GM23248 (cell line): ENCODE measurements around the gene ZNF205. TPM values are rescaled to one million over a fixed set of nuclear protein-coding genes. Genes with fewer than 3 reads are reported as not detected.

ENCODE experiments used
- DNase-seq: peaks from one replicate; pipeline ENCODE4 v3.0.0-alpha.2; 2015
- H2AFZ ChIP-seq: fragments of 200-600 bp; sonication (generic); 2 replicates; pipeline ENCODE4 v1.6.1; 2016; ENCODE audit warnings: antibody characterized with exemption
- H3F3A ChIP-seq: fragments of 200-600 bp; sonication (generic); 2 replicates; pipeline ENCODE4 v1.6.1; 2016; ENCODE audit warnings: mild to moderate bottlenecking, antibody characterized with exemption, mixed run types; ENCODE audit not compliant: insufficient read depth
- H3K27ac ChIP-seq: fragments of 200-600 bp; sonication (generic); 2 replicates; pipeline ENCODE4 v1.5.1; 2016; ENCODE audit warnings: mild to moderate bottlenecking
- H3K27me3 ChIP-seq: fragments of 200-600 bp; sonication (generic); replicated peaks from 2 replicates; pipeline ENCODE4 v1.6.1; 2016; ENCODE audit warnings: mild to moderate bottlenecking; ENCODE audit not compliant: insufficient read depth
- H3K36me3 ChIP-seq: fragments of 200-600 bp; sonication (generic); 2 replicates; pipeline ENCODE4 v1.6.1; 2016; ENCODE audit warnings: low read depth, mild to moderate bottlenecking
- H3K4me1 ChIP-seq: fragments of 200-600 bp; sonication (generic); 2 replicates; pipeline ENCODE4 v1.6.1; 2016; ENCODE audit warnings: mild to moderate bottlenecking; ENCODE audit not compliant: insufficient read depth
- H3K4me2 ChIP-seq: fragments of 200-600 bp; sonication (generic); one replicate; pipeline ENCODE4 v1.6.1; 2016; ENCODE audit warnings: mild to moderate bottlenecking; ENCODE audit not compliant: unreplicated experiment
- H3K4me3 ChIP-seq: fragments of 200-600 bp; sonication (generic); 2 replicates; pipeline ENCODE4 v1.5.1; 2016; ENCODE audit warnings: mild to moderate bottlenecking
- H3K79me2 ChIP-seq: fragments of 200-600 bp; sonication (generic); 2 replicates; pipeline ENCODE4 v1.6.1; 2016; ENCODE audit warnings: mild to moderate bottlenecking; ENCODE audit not compliant: insufficient read depth
- H3K9ac ChIP-seq: fragments of 200-600 bp; sonication (generic); 2 replicates; pipeline ENCODE4 v1.6.1; 2016; ENCODE audit warnings: mild to moderate bottlenecking
- H3K9me2 ChIP-seq: fragments of 200-600 bp; sonication (generic); 2 replicates; pipeline ENCODE4 v1.6.1; 2016; ENCODE audit warnings: mixed run types, mild to moderate bottlenecking, moderate library complexity; ENCODE audit not compliant: insufficient read depth
- H3K9me3 ChIP-seq: fragments of 200-600 bp; sonication (generic); one replicate; pipeline ENCODE4 v1.6.1; 2017; ENCODE audit warnings: low read depth
- H4K20me1 ChIP-seq: fragments of 200-600 bp; sonication (generic); 2 replicates; pipeline ENCODE4 v1.6.0; 2016; ENCODE audit not compliant: insufficient read depth
- EZH2 ChIP-seq: fragments of 200-600 bp; sonication (generic); IDR thresholded peaks from 2 replicates; pipeline ENCODE4 v1.6.1; 2018; ENCODE audit warnings: antibody characterized with exemption, mild to moderate bottlenecking; ENCODE audit not compliant: insufficient read depth, poor library complexity, severe bottlenecking
- EZH2phosphoT487 ChIP-seq: fragments of 200-600 bp; sonication (generic); IDR thresholded peaks from 2 replicates; pipeline ENCODE4 v1.6.1; 2018; ENCODE audit warnings: antibody characterized with exemption, moderate library complexity, mild to moderate bottlenecking, low read depth; ENCODE audit not compliant: insufficient read depth
- WGBS, 2 experiments: methylation state at CpG; one replicate each; pipeline ENCODE4 v1.1.6; 2015 to 2017; ENCODE audit warnings: low lambda C conversion rate in 2 of 2, low coverage in 1 of 2; ENCODE audit errors: missing lambda C conversion rate in 2 of 2; 5-methylcytosine and 5-hydroxymethylcytosine counted together
- in situ Hi-C: fragments of 300-500 bp; cut with MboI; formaldehyde crosslinking; loops from 2 replicates; pipeline ENCODE4 v1.15.0; 2020
- polyA plus RNA-seq: library from polyadenylated mRNA; unstranded; fragments of >200 nt; fragmentation: Nextera tagmentation; extraction: Ambion mirVana; gene quantifications from 2 replicates; pipeline ENCODE4 v1.2.1, GENCODE V29; 2016
- total RNA-seq: library from RNA; depleted of rRNA; stranded (reverse); fragments of >200 nt; shearing (Covaris generic); gene quantifications from 2 replicates; pipeline ENCODE4 v1.2.3, GENCODE V29; 2014

The ZNF205 gene
- total and polyA plus RNA-seq, 2 experiments from 2014 or later = 4.4 to 14.6 TPM

DNA sequence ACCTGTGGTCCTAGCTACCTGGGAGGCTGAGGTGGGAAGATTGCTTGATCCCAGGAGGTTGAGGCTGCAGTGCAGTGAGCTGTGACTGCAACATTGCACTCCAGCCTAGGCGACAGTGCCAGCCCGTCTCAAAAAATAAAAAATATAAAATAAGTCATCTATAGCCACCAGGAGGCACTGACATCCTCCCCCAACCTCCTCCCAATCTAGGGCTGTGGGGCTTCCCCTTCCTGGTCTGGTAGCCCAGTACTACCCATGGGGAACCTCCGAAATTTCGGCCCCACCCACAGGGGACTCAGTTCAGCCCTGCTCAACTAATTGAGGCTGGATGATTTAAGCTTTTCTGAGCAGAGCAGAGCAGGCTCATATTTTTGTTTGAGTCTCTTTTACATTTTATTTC, 16.5 kb upstream of the ZNF205 start:
- WGBS, 2 experiments = 7 to 8% methylated on average over 4 of the region's 4 CpGs
- in situ Hi-C loops = no loop called here
- H3K27ac ChIP-seq = no peak overlapping the region
- H3F3A ChIP-seq = no peaks in the 10 kb centered on the region
- H3K36me3 ChIP-seq = no peaks in the 10 kb centered on the region
- H3K4me3 ChIP-seq = no peak overlapping the region
- no peak overlapping the region for H3K9ac ChIP-seq
- DNase-seq = peak; percentile 39
- H2AFZ ChIP-seq = no peak overlapping the region
- no peaks in the 10 kb centered on the region for H3K9me2 ChIP-seq
- no peaks in the 10 kb centered on the region for H3K79me2 ChIP-seq
- H3K9me3 ChIP-seq = no peaks in the 10 kb centered on the region
- no peak for TF ChIP-seq EZH2
- no peak for TF ChIP-seq EZH2phosphoT487
- no peaks in the 10 kb centered on the region for H4K20me1 ChIP-seq
- no peak overlapping the region for H3K4me2 ChIP-seq
- H3K4me1 ChIP-seq = no peaks in the 10 kb centered on the region
- H3K27me3 ChIP-seq = peaks cover 18% of the 10 kb centered on the region; the same call in 1 of the 2 replicates

DNA sequence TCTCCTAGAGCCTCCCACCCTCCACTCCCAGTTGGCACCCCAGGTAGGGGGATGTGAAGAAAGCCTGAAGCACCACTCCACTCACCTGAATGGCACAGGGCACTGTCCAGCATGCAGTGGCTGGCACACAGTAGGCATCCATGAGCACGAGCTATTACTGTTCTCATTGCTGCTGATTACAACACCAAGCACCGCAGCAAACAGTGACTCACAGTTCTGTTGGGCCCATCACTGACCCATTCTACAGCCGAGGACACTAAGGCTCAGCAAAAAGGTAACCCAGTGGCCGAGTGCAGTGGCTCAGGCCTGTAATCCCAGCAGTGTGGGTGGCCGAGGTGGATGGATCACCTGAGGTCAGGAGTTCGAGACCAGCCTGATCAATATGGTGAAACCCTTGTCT, 16.0 kb upstream of the ZNF205 start:
- no peak for DNase-seq
- Histone ChIP-seq H3K27ac (no peak overlapping the region), H3K9ac (no peak overlapping the region), H3K4me1 (no peaks in the 10 kb centered on the region), H3K79me2 (no peaks in the 10 kb centered on the region), H2AFZ (no peak overlapping the region), H3K27me3 (peaks cover 13% of the 10 kb centered on the region; the same call in 1 of the 2 replicates), H3K4me2 (no peak overlapping the region), H3K9me2 (no peaks in the 10 kb centered on the region), H3K4me3 (no peak overlapping the region), H3F3A (no peaks in the 10 kb centered on the region), H3K36me3 (no peaks in the 10 kb centered on the region), H3K9me3 (no peaks in the 10 kb centered on the region), H4K20me1 (no peaks in the 10 kb centered on the region)
- in situ Hi-C loops = no loop called here
- TF ChIP-seq EZH2phosphoT487 = no peak
- no peak for TF ChIP-seq EZH2
- WGBS, 2 experiments = 68 to 73% methylated on average over 6 of the region's 6 CpGs

DNA sequence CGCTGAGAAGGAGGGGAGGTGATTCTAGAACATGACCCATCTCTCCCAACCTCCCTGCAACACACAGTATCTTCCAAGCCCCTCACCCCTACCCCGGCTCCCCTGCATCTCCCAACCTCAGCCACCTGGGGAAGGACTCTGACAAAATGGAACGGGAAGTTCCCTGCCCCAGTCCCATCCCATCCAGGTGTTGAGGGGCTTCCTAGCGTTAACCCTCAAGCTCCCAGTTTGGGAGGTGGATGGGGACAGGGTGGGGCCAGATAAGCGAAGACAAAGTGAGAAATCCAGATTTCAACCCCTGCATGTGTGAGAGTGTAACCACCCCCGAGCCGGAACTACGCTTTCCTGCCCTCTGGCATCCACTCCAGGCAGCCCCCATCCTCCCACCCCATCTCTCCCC, 15.1 kb upstream of the ZNF205 start:
- Histone ChIP-seq H3K27ac (no peak overlapping the region), H3K9ac (no peak overlapping the region), H3K9me3 (no peaks in the 10 kb centered on the region), H3K4me1 (no peaks in the 10 kb centered on the region), H3K36me3 (no peaks in the 10 kb centered on the region), H3K4me2 (no peak overlapping the region), H3K79me2 (no peaks in the 10 kb centered on the region), H3K9me2 (no peaks in the 10 kb centered on the region), H2AFZ (no peak overlapping the region), H3K4me3 (no peak overlapping the region), H3K27me3 (0 out of 2 replicates have a peak, but pooled peaks cover 5% of the 10 kb centered on the region), H4K20me1 (no peaks in the 10 kb centered on the region), H3F3A (no peaks in the 10 kb centered on the region)
- in situ Hi-C loops = no loop called here
- no peak for DNase-seq
- TF ChIP-seq EZH2phosphoT487 (no peak), EZH2 (no peak)
- 31 to 34% methylated on average over 7 to 8 of the region's 8 CpGs for WGBS, 2 experiments

DNA sequence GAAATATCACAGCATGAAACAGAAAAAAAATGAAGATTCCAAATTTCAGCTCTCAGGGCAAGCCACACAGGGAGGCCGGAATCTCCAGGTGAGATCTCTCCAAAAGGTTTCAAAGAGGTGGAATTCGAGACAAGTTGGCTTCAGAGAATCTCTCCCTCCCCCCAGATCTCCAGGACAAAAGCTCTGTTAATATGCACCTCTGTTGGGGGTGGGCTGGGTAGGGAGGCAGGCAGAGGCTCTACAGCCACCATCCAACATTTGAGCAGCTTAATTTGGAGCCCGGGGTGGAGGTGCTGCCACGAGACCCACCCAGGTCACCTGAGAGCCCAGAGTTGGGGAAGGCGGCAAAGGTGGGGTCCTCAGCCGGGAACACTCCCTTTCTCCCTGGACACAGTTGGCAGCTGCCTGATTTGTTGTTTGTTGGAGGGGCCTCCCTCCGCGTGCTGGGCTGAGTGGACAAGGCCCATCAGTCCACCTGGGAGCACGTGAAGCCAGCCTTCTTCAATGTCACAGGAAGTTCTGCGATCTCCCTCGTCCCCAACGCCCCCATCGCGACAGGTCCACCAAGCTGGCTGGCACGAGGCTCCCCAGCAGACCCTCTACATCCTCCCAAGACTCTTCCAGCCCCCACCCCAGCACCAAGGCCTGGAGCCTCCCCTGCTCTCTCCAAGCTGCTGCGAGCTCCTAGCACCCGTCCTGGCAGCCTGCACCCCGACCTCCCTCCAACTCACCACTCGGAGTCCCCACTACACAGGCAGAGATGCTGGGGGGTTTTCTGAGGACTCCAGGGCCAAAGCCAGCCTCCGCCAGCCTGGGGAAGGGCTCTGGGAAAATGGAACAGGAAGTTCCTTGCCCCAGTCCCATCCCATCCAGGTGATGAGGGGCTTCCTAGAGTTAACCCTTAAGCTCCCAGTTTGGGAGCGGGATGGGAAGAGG, 13.7 kb upstream of the ZNF205 start, which contains the start of gene ZSCAN10:
Gene ZSCAN10, minus strand, starts transcription at position 836 of the 936 bp plus-strand sequence. CDS start 6,357 bp downstream, outside the sequence.
- no peak for DNase-seq
- Histone ChIP-seq H3K36me3 (no peaks in the 10 kb centered on the region), H3K27me3 (0 out of 2 replicates have a peak, but pooled peaks cover 5% of the 10 kb centered on the region), H3K4me2 (peak within 1 kb of the TSS; percentile 60), H4K20me1 (no peaks in the 10 kb centered on the region), H2AFZ (peak within 1 kb of the TSS; percentile 71; the same call in 1 of the 2 replicates), H3K79me2 (no peaks in the 10 kb centered on the region), H3K4me1 (no peaks in the 10 kb centered on the region), H3K9me2 (no peaks in the 10 kb centered on the region), H3K9me3 (no peaks in the 10 kb centered on the region), H3K4me3 (peak within 1 kb of the TSS; percentile 50; the same call in 1 of the 2 replicates), H3K9ac (no peak within 1 kb of the TSS), H3F3A (no peaks in the 10 kb centered on the region), H3K27ac (no peak within 1 kb of the TSS)
- WGBS, 2 experiments = 22 to 23% methylated on average over 20 to 21 of the region's 21 CpGs
- TF ChIP-seq EZH2 (no peak), EZH2phosphoT487 (no peak)
- in situ Hi-C loops = no loop called here
